Cardiac septum (tissue), 1 donor: ENCODE results near the gene PPP1R8. TPM values are rescaled to one million over a fixed set of nuclear protein-coding genes. Genes with fewer than 3 reads are reported as not detected.
A peak's percentile ranks its signal among the peaks of the same experiment; 100 is the strongest.
"Not testable (repeated sequence)": the region's sequence is repeated elsewhere in the genome, so short reads cannot be mapped to it uniquely, and the experiment has no call there.

ENCODE experiments used
- DNase-seq: peaks from one replicate; pipeline ENCODE4 v3.0.0-alpha.2; 2020; ENCODE audit warnings: low spot score
- intact Hi-C: fragments of 100-400 bp; cut with DNase I; formaldehyde crosslinking; loops from one replicate; pipeline ENCODE4 v1.14.0; 2022
- total RNA-seq: library from RNA; stranded (reverse); fragmentation: NEBNext Ultra II Directional; extraction: Animal tissue kit (Norgen Biotek cat#: 25700); gene quantifications from one replicate; pipeline ENCODE4 v1.2.1, GENCODE V29; 2021
- donor health status: DM: no; HTN: no; CAD: no.

Gene PPP1R8
- total RNA-seq, 1 donor from 2014 or later, result 23.8 TPM

- DNase-seq, result no peak
- intact Hi-C loops, result no loop called here
Observed at GRCh38 chr1:27868556-27868931, 38.0 kb downstream of the PPP1R8 start.

GRCh38 chr1:27868932-27869718 lies 38.5 kb downstream of the PPP1R8 start:
- intact Hi-C loops, result no loop called here
- no peak for DNase-seq

GRCh38 chr1:27869719-27870085 lies 39.1 kb downstream of the PPP1R8 start:
- intact Hi-C loops, result no loop called here
- DNase-seq, result no peak

- DNase-seq, intact Hi-C loops: not testable (repeated sequence)
Observed at GRCh38 chr1:27871076-27871475, 40.5 kb downstream of the PPP1R8 start.

GRCh38 chr1:27872059-27872801 lies 41.6 kb downstream of the PPP1R8 start, which contains the start of gene THEMIS2:
Gene THEMIS2, plus strand, starts transcription at chr1:27872544. Its CDS starts 28 bp downstream, at chr1:27872572.
- intact Hi-C loops, result no loop called here
- peak; percentile 93 for DNase-seq

GRCh38 chr1:27872802-27873551 lies 42.4 kb downstream of the PPP1R8 start:
- intact Hi-C loops, result no loop called here

GRCh38 chr1:27873671-27874384 lies 43.2 kb downstream of the PPP1R8 start:
- intact Hi-C loops, result no loop called here
- peak; percentile 90 for DNase-seq

More at GRCh38 chr1:27872802-27873551, 42.4 kb downstream of the PPP1R8 start:
- no peak for DNase-seq

- intact Hi-C loops, result no loop called here
- DNase-seq, result no peak
Observed at GRCh38 chr1:27876341-27877114, 45.9 kb downstream of the PPP1R8 start.

- DNase-seq, result no peak
- intact Hi-C loops, result no loop called here
Observed at GRCh38 chr1:27877115-27877416, 46.5 kb downstream of the PPP1R8 start.

GRCh38 chr1:27878039-27878438 lies 47.5 kb downstream of the PPP1R8 start:
- intact Hi-C loops, result no loop called here

GRCh38 chr1:27878787-27879335 lies 48.3 kb downstream of the PPP1R8 start:
- intact Hi-C loops, result no loop called here
- no peak for DNase-seq

More at GRCh38 chr1:27878039-27878438, 47.5 kb downstream of the PPP1R8 start:
- no peak for DNase-seq

- no peak for DNase-seq
- intact Hi-C loops, result no loop called here
Observed at GRCh38 chr1:27879374-27880082, 48.9 kb downstream of the PPP1R8 start.

GRCh38 chr1:27882543-27882903 lies 51.9 kb downstream of the PPP1R8 start:
- intact Hi-C loops, result no loop called here
- no peak for DNase-seq

GRCh38 chr1:27883536-27883935 lies 53.0 kb downstream of the PPP1R8 start:
- no peak for DNase-seq
- intact Hi-C loops, result no loop called here

- intact Hi-C loops, result no loop called here
- DNase-seq, result no peak
Observed at GRCh38 chr1:27884006-27884954, 53.7 kb downstream of the PPP1R8 start.

- intact Hi-C loops, result no loop called here
- no peak for DNase-seq
Observed at GRCh38 chr1:27885114-27885528, 54.5 kb downstream of the PPP1R8 start.
